GM19025 (cell line): Measurements from ENCODE around the gene EFL1.
"Not testable (repeated sequence)": the region's sequence is repeated elsewhere in the genome, so short reads cannot be mapped to it uniquely, and the experiment has no call there.

Experiments
- ATAC-seq: cut with Tn5 transposase; IDR thresholded peaks from one replicate; pipeline ENCODE4 v1.9.1; 2021; ENCODE audit warnings: mild to moderate bottlenecking, low read depth, moderate library complexity; ENCODE audit not compliant: unreplicated experiment

Gene EFL1

GRCh38 chr15:82204575-82204974 lies 58.0 kb downstream of the EFL1 start:
- not testable (repeated sequence) for ATAC-seq

DNA sequence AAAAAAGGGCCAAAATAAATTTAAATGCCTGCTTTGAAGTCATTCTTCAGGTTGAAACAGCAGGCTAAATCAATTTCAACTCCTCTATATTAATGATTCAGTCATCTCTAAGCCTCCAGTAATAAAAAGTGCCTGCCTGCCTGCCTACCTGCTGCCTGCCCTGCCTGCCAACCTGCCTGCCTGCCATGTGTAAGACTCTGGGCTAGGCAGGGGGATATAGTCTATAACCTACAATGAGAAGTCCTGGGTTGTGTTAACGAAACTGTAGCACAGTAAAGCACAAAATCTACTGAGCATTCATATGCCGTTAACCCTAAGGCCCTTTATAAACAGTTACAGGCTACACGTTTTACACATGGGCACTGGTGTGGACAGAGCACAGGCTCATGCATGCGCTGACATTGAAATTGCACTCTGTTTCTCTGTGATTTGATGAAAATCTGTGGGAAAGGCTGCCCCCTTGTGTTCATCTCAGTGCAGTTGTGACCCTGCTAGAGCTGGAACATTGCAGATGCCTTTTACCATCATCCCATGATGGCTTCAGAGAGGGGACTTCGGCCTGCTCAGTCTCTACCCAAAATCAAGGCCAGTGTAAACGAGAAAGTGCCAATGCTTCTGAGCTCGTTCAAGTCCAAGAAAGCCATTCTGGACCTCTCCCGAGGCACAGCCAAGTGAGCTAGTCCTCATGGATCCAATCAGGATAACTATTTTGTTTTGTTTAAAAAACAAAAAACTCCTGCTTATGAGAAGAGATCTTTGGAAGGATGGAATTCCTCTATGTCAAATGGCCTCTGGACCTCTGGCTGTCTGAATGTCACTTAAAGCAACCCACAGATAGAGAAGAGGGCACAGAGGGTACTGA lies 64.6 kb downstream of the EFL1 start:
- peak; percentile 83 for ATAC-seq

GRCh38 chr15:82196353-82196752 lies 66.2 kb downstream of the EFL1 start:
- ATAC-seq, result no peak

DNA sequence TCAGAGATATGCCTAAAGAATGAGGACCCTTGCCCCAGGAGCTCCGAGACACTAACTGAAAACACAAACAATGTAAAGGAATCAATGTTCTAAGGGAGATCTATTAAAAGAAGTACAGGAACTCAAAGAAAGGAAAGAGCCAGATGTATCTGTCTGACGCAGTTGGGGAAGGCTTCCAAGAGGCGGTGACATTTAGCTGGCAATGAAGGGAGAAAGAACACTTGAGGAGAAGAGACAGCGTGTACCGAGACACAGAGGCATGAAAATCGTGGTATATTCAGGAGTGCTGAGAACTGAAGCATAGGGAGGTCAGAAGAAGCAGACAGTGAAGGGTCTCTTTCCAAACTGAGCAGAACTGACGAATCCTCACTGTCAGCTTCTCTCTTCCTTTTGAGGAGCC lies 66.7 kb downstream of the EFL1 start:
- not testable (repeated sequence) for ATAC-seq

- ATAC-seq, result not testable (repeated sequence)
These were observed 68.0 kb downstream of the EFL1 start for GRCh38 chr15:82194488-82194887.

GRCh38 chr15:82193435-82193834 lies 69.1 kb downstream of the EFL1 start:
- not testable (repeated sequence) for ATAC-seq

GRCh38 chr15:82192394-82192793 lies 70.1 kb downstream of the EFL1 start:
- not testable (repeated sequence) for ATAC-seq

- peak; percentile 66 for ATAC-seq
These were observed 75.7 kb downstream of the EFL1 start for GRCh38 chr15:82186719-82187406.

DNA sequence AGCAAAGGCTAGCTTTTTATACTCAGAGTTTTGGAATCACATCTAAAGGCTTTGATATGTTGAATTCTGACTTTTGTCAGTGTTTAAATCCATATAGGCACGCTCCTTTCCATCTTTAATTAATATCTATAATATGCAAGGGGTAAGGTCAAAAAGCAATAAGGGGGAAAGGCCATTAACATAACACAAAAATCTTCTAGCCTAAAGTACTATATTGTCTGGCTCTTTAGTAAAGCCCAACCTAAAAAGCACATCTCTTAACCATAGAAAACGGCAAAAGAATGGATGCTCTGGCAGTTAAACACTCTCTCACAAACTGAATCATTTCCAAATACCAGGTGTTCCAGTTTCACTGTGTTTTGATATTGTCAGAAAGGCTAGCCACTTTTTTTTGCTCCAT lies 76.4 kb downstream of the EFL1 start:
- ATAC-seq, result no peak

DNA sequence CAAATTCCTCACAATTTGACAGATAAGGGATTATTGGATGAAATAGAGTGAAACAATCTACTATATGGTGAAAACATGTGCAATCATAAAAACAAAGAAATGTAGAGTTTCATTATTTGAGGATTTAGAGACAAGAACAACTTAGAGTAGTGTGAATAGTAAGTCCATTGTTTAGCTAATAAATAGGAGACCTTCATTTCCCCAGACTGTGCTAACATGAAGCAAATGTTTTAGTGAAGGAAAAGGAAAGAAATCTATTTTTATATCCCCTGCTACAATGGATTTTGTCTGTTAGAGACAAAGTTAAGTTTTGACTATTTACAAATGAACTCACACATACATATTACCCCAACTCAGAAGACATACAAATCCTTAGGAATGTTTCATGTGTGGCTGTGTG lies 77.8 kb downstream of the EFL1 start:
- no peak for ATAC-seq

GRCh38 chr15:82184355-82184754 lies 78.2 kb downstream of the EFL1 start:
- no peak for ATAC-seq

DNA sequence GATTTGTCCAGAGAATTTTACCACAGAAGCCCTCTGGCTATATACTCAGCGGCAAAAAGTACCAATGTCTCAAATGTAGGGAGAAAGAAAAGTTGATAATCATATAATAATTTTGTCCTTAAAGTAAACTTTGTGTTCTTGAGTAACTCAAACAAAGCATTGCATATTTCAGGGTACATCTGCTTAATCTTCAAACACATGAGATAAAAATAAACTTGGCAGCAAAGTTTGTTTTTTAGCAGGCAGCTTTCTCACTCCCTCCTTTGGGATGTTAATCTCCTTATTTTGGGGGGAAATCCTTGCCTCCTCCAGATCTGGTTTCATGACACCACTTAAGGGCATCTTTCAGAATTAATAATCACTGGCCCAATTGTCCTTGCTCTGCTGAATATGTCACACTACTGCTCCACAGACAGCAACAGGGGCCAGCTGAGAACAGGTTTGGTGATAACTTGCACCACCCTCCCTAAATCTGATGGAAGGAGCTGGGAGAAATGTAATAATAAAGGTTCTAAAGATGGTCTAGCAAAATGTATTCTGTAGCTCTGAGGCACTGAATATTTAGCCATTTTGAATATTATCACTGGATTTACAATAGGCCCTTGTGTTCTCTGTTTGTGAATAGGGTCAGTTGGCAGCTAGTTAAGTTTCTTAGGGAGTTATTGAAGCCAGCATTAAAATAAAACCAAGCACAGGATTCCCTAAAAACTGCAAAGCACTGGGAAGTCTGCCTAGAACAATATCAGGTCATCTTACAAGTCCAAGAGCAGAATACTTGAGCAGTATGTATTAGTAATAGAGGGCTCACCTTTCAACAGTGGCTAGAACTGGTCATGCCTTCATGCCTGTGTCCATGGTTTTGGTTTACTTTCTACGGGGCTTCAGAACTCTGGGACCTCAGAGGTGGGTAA lies 79.2 kb downstream of the EFL1 start:
- ATAC-seq, result no peak

DNA sequence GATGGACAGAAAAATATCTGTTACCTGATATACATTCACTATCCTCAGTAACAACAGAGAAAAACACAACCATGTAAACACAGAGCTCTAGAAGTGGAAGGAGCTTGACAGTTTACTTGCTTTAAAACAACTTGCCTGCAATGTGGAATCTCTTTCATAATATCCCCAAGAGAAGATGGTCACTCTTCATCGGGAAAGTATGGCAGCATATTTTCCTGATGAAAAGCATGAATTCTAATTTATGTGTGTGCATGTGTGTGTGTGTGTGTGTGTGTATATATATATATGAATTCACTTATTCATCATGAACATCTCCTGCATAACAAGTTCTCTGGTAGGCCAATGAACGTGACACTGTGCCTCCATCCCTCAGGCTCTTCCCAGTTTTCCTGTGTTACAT lies 81.2 kb downstream of the EFL1 start:
- no peak for ATAC-seq

- no peak for ATAC-seq
These were observed 84.5 kb downstream of the EFL1 start for GRCh38 chr15:82178061-82178460.

- no peak for ATAC-seq
These were observed 85.1 kb downstream of the EFL1 start for GRCh38 chr15:82177291-82178010.

- ATAC-seq, result no peak
These were observed 86.0 kb downstream of the EFL1 start for GRCh38 chr15:82176542-82176941.

DNA sequence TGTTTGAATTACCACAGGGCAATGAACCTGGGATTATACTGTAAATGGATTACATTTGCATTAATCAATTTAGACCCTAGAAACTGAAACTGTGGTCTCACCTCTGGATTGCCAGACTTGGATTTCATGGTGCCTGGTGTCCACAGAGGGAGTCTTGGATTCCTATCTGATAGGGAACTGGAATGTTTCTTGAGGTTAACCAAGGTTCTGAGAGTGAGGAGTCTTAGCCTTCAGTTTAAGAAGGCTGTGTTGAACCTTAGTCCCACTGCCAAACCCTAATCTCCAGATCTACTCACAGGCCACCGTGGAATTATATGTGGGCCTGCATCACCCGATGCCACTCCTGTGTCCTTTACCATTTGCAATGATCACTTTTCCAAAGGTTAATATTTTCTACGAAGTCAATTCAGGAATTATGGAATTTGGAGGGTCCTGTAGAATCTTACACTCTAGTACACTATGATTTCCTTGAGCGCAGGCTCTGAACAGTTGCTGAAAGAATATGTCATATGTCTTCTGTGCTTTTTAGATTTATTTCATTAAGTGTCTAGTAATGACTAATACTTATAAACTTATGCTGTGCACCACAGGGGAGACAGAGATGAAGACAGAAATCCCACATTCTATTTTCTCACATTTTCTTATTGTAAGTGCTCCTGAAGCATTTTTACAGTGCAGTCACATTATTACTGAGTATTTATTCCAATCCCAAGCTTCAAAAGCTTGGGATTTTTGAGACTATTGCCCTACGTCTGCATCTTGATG lies 87.9 kb downstream of the EFL1 start:
- ATAC-seq, result no peak

GRCh38 chr15:82173108-82173507 lies 89.4 kb downstream of the EFL1 start:
- ATAC-seq, result no peak

- no peak for ATAC-seq
These were observed 90.0 kb downstream of the EFL1 start for GRCh38 chr15:82172506-82172905.
